ENCODE data around the gene RBM7.

Gene RBM7

GRCh38 chr11:114448749-114449482 is 48.5 kb downstream of the RBM7 start:
- DNase-seq (ENCODE audit: low read depth), result no peak

GRCh38 chr11:114449845-114450244 is 49.4 kb downstream of the RBM7 start:
- DNase-seq (ENCODE audit: low read depth), result no peak

- no peak for DNase-seq (ENCODE audit: low read depth)
These were observed 51.9 kb downstream of the RBM7 start for GRCh38 chr11:114452399-114452798.

Data from stimulated activated CD8-positive, alpha-beta memory T cell treated with anti-CD3 and anti-CD28 coated beads, Interleukin-4, amount 100 ng/mL, for 24 hours (primary cell).